ENCODE results near the gene DNAJC5G.

- TF ChIP-seq CTCF (conservative IDR thresholded peaks at IDR 0.05 in 1 of 2, IDR thresholded peaks at IDR 0.05 in 1 of 2; ENCODE audit: low read depth in 1 of 2, low read length in 2 of 2): no peak
- TF ChIP-seq EZH2 (IDR thresholded peaks at IDR 0.05; ENCODE audit: low read length, missing control alignments): peak; percentile 79
These were observed 32.5 kb downstream of the DNAJC5G start for GRCh38 chr2:27307545-27308358.

Measured in fibroblast of lung (primary cell).